HepG2 (cell line): ENCODE measurements around the gene CUEDC2. TPM values are rescaled to one million over a fixed set of nuclear protein-coding genes. Genes with fewer than 3 reads are reported as not detected.
A peak's percentile ranks its signal among the peaks of the same experiment; 100 is the strongest.

Experiments used
- ATAC-seq: fragments of 200-7000 bp; cut with Tn5 transposase; 3 replicates; pipeline ENCODE4 v1.9.1; 2020; ENCODE audit warnings: mild to moderate bottlenecking, moderate library complexity
- BruUV-seq: library from RNA; stranded (reverse); fragments of 400-500 nt; replicated peaks from 2 replicates; lab custom pipeline; 2021; lab: Mats Ljungman, UMichigan
- CTCF ChIA-PET: fragments of 300-600 bp; formaldehyde crosslinking; extraction: SDS; loops from one replicate; lab custom pipeline; 2021; ENCODE audit warnings: low total read pairs, inconsistent platforms, low intra/inter-chr PET ratio; lab: Yijun Ruan, JAX
- POLR2A ChIA-PET: fragments of 350-600 bp; sonication (Branson Sonifier 250); formaldehyde crosslinking; loops from one replicate; lab custom pipeline; 2020; ENCODE audit warnings: antibody characterized with exemption, inconsistent platforms; lab: Yijun Ruan, JAX
- DNase-seq: peaks from one replicate; pipeline ENCODE4 v3.0.0-alpha.2; 2015; ENCODE audit warnings: low spot score
- FAIRE-seq: peaks from 3 replicates; lab custom pipeline; 2011; peaks lifted over from hg19 to GRCh38; lab: Jason Lieb, UNC
- H2AFZ ChIP-seq: one replicate; pipeline ENCODE4 v1.6.1; 2011; ENCODE audit warnings: low read length, inconsistent platforms
- H3K27ac ChIP-seq: fragments of 300-600 bp; 3 replicates; pipeline ENCODE4 v1.8.0; 2011; ENCODE audit warnings: mixed run types, mild to moderate bottlenecking, mixed read lengths, low read length, inconsistent platforms; ENCODE audit not compliant: insufficient read depth; ENCODE audit errors: extremely low read length
- H3K27me3 ChIP-seq, 2 experiments: fragments of 200-600 bp in 1 of 2; 2 replicates in 1 of 2; 3 replicates in 1 of 2; pipeline versions ENCODE4 v1.6.0 to v1.8.0; 2011; ENCODE audit warnings: low read length in 2 of 2, mild to moderate bottlenecking in 2 of 2, moderate library complexity in 2 of 2, inconsistent platforms in 1 of 2; ENCODE audit not compliant: insufficient read depth in 2 of 2, control insufficient read depth in 1 of 2
- H3K36me3 ChIP-seq, 2 experiments: fragments of 200-600 bp in 1 of 2; replicated peaks in 1 of 2; 2 replicates in 1 of 2; 3 replicates in 1 of 2; pipeline versions ENCODE4 v1.5.1 to v1.8.0; 2011; ENCODE audit warnings: low read length in 2 of 2, inconsistent platforms in 1 of 2; ENCODE audit not compliant: insufficient read depth in 2 of 2, control insufficient read depth in 1 of 2
- H3K4me1 ChIP-seq: 2 replicates; pipeline ENCODE4 v1.5.1; 2012; ENCODE audit warnings: low read length, inconsistent platforms; ENCODE audit not compliant: insufficient read depth
- H3K4me2 ChIP-seq: 2 replicates; pipeline ENCODE4 v1.6.0; 2011; ENCODE audit warnings: low read depth, low read length, inconsistent platforms
- H3K4me3 ChIP-seq, 3 experiments: fragments of 200-600 bp in 1 of 3; sonication (generic), shearing (Covaris generic) in 1 of 3; replicated peaks in 1 of 3; 2 replicates each; pipeline ENCODE4 v1.5.1; 2011 to 2016; ENCODE audit warnings: low read length in 3 of 3, inconsistent platforms in 2 of 3, low read depth in 2 of 3, mild to moderate bottlenecking in 2 of 3, control low read depth in 1 of 3, mixed read lengths in 1 of 3; ENCODE audit not compliant: insufficient read depth in 1 of 3
- H3K79me2 ChIP-seq: one replicate; pipeline ENCODE4 v1.6.1; 2011; ENCODE audit warnings: low read length, inconsistent platforms; ENCODE audit not compliant: insufficient read depth
- H3K9ac ChIP-seq: 2 replicates; pipeline ENCODE4 v1.6.0; 2011; ENCODE audit warnings: mild to moderate bottlenecking, low read depth, low read length, inconsistent platforms; ENCODE audit not compliant: insufficient read depth
- H3K9me3 ChIP-seq: 2 replicates; pipeline ENCODE4 v1.5.1; 2012; ENCODE audit warnings: mild to moderate bottlenecking, low read length
- H4K20me1 ChIP-seq: 2 replicates; pipeline ENCODE4 v1.6.0; 2011; ENCODE audit warnings: inconsistent platforms, mild to moderate bottlenecking, low read length, moderate library complexity; ENCODE audit not compliant: insufficient read depth
- ATF7 ChIP-seq, 2 experiments: fragments of 450-650 bp in 1 of 2; sonication (generic) in 1 of 2; formaldehyde crosslinking in 1 of 2; IDR thresholded peaks; 2 replicates each; pipeline versions ENCODE4 v1.4.0 to v1.6.1; 2016 to 2020; ENCODE audit warnings: antibody characterized with exemption in 1 of 2, mild to moderate bottlenecking in 1 of 2, missing genetic modification reagents in 1 of 2
- CHD2 ChIP-seq: IDR thresholded peaks from 2 replicates; pipeline ENCODE4 v1.6.1; 2011; ENCODE audit warnings: low read depth, low read length, improper control_type of control experiment
- ELF3 ChIP-seq: IDR thresholded peaks from 2 replicates; pipeline ENCODE4 v1.6.1; 2016; ENCODE audit warnings: missing genetic modification reagents, missing compliant biosample characterization
- FOXO1 ChIP-seq: sonication (generic); formaldehyde crosslinking; IDR thresholded peaks from 2 replicates; pipeline ENCODE4 v1.4.0; 2020; ENCODE audit warnings: missing genetic modification reagents
- HNF4G ChIP-seq, 2 experiments: sonication (generic) in 1 of 2; formaldehyde crosslinking in 1 of 2; IDR thresholded peaks; 2 replicates each; pipeline versions ENCODE4 v1.4.0 to v1.6.1; 2011 to 2020; ENCODE audit warnings: borderline replicate concordance in 2 of 2, low read depth in 2 of 2, mild to moderate bottlenecking in 2 of 2, low read length in 1 of 2, missing genetic modification reagents in 1 of 2, moderate library complexity in 1 of 2
- JUND ChIP-seq: sonication (generic); formaldehyde crosslinking; IDR thresholded peaks from 2 replicates; pipeline ENCODE4 v1.8.0; 2022; ENCODE audit warnings: mild to moderate bottlenecking, missing genetic modification reagents
- PBX3 ChIP-seq: sonication (generic); formaldehyde crosslinking; IDR thresholded peaks from 2 replicates; pipeline ENCODE4 v1.8.1; 2023; ENCODE audit warnings: missing genetic modification reagents, inconsistent platforms, borderline replicate concordance
- REPIN1 ChIP-seq: sonication (generic); formaldehyde crosslinking; IDR thresholded peaks from 2 replicates; pipeline ENCODE4 v1.8.0; 2022; ENCODE audit warnings: missing genetic modification reagents, low read depth, mild to moderate bottlenecking, borderline replicate concordance
- RXRA ChIP-seq: sonication (generic); formaldehyde crosslinking; IDR thresholded peaks from 2 replicates; pipeline ENCODE4 v1.5.1; 2020; ENCODE audit warnings: missing genetic modification reagents
- SIN3A ChIP-seq: IDR thresholded peaks from 2 replicates; pipeline ENCODE4 v1.6.1; 2011; ENCODE audit warnings: low read depth, mild to moderate bottlenecking, control low read depth, low read length, borderline replicate concordance
- SP1 ChIP-seq, 2 experiments: fragments of 450-650 bp in 1 of 2; sonication (generic) in 1 of 2; formaldehyde crosslinking in 1 of 2; IDR thresholded peaks; 2 replicates each; pipeline versions ENCODE4 v1.4.0 to v1.6.1; 2016 to 2020; ENCODE audit warnings: missing genetic modification reagents in 1 of 2
- SP5 ChIP-seq: IDR thresholded peaks from 2 replicates; pipeline ENCODE4 v1.6.1; 2016; ENCODE audit warnings: low read depth, borderline replicate concordance
- TBL1XR1 ChIP-seq: fragments of 150-350 bp; IDR thresholded peaks from 2 replicates; pipeline ENCODE4 v1.6.1; 2014; ENCODE audit warnings: borderline replicate concordance, low read length; ENCODE audit not compliant: partially characterized antibody
- TCF7 ChIP-seq: sonication (generic); IDR thresholded peaks from 2 replicates; pipeline ENCODE4 v1.6.1; 2016; ENCODE audit warnings: antibody characterized with exemption, low read depth
- ZBTB21 ChIP-seq: sonication (generic); formaldehyde crosslinking; IDR thresholded peaks from 2 replicates; pipeline ENCODE4 v1.4.0; 2020; ENCODE audit warnings: missing genetic modification reagents
- ZEB1 ChIP-seq: IDR thresholded peaks from 2 replicates; pipeline ENCODE4 v1.6.1; 2012; ENCODE audit warnings: mild to moderate bottlenecking, low read depth, inconsistent platforms; ENCODE audit not compliant: insufficient replicate concordance
- ZMYM3 ChIP-seq: sonication (generic); formaldehyde crosslinking; IDR thresholded peaks from 2 replicates; pipeline ENCODE4 v1.5.1; 2020; ENCODE audit warnings: mild to moderate bottlenecking, missing genetic modification reagents
- ZNF136 ChIP-seq: sonication (generic); formaldehyde crosslinking; IDR thresholded peaks from 2 replicates; pipeline ENCODE4 v1.8.1; 2022; ENCODE audit warnings: low read depth, mild to moderate bottlenecking, moderate library complexity, missing genetic modification reagents
- ZNF160 ChIP-seq: sonication (generic); formaldehyde crosslinking; IDR thresholded peaks from 2 replicates; pipeline ENCODE4 v1.8.0; 2022; ENCODE audit warnings: mild to moderate bottlenecking, inconsistent platforms, missing genetic modification reagents
- ZNF263 ChIP-seq: sonication (generic); formaldehyde crosslinking; IDR thresholded peaks from 2 replicates; pipeline ENCODE4 v1.4.0; 2020; ENCODE audit warnings: missing genetic modification reagents
- ZNF766 ChIP-seq: sonication (generic); formaldehyde crosslinking; IDR thresholded peaks from 2 replicates; pipeline ENCODE4 v1.5.0; 2020; ENCODE audit warnings: missing genetic modification reagents, borderline replicate concordance
- ZSCAN12 ChIP-seq: sonication (generic); formaldehyde crosslinking; IDR thresholded peaks from 2 replicates; pipeline ENCODE4 v1.9.0; 2021; ENCODE audit warnings: mild to moderate bottlenecking, missing genetic modification reagents
- WGBS: methylation state at CpG from one replicate; pipeline ENCODE4 v1.1.6; 2017; ENCODE audit warnings: low lambda C conversion rate; 5-methylcytosine and 5-hydroxymethylcytosine counted together
- in situ Hi-C: cut with HindIII; loops from 2 replicates; pipeline ENCODE4 v1.10.0; 2017; ENCODE audit warnings: low pct_unique_long_range_greater_than_20kb; ENCODE audit not compliant: extremely low pct_ligation_motif_present
- intact Hi-C: fragments of 100-400 bp; cut with micrococcal nuclease; formaldehyde crosslinking; loops from one replicate; pipeline ENCODE4 v1.10.0; 2022; ENCODE audit not compliant: unreplicated experiment
- polyA plus RNA-seq, 8 experiments: library from polyadenylated mRNA; depleted of rRNA in 3 of 8; stranded (reverse) in 7 of 8; unstranded in 1 of 8; fragments of >200 nt; fragmentation: Illumina TruSeq in 4 of 8; extraction: Trizol in 4 of 8; gene quantifications; 2 replicates each; pipeline versions ENCODE4 v1.2.1 to v1.2.3, GENCODE V29; 2011 to 2016; ENCODE audit warnings: low read depth in 4 of 8, missing spikeins in 1 of 8, mixed read lengths in 1 of 8; ENCODE audit not compliant: insufficient read depth in 1 of 8
- total RNA-seq, 5 experiments: library from RNA; depleted of rRNA; stranded (reverse); fragments of >200 nt; fragmentation: Illumina TruSeq; extraction: Trizol; gene quantifications; 2 replicates each; pipeline ENCODE4 v1.2.3, GENCODE V29; 2016; ENCODE audit warnings: low read depth in 1 of 5

CUEDC2 gene
- total and polyA plus RNA-seq, 2 of the 13 experiments (the other 11 are each of a cell fraction or from before 2014, with no cell fraction given): 13.1 to 18.4 TPM

GRCh38 chr10:102435133-102435497 is 2.7 kb upstream of the CUEDC2 start (continued):
- TF ChIP-seq ZSCAN12 (CRISPR knock-in tag): no peak
- no peak for TF ChIP-seq ATF7 (IDR thresholded peaks at IDR 0.05)
- TF ChIP-seq ATF7 (CRISPR knock-in tag; IDR thresholded peaks at IDR 0.05): no peak
- no peak; the same call in 1 of the 2 replicates for TF ChIP-seq REPIN1 (CRISPR knock-in tag)
- no peak for TF ChIP-seq ZNF160 (CRISPR knock-in tag)
- peak; percentile 14; the same call in 1 of the 2 replicates for TF ChIP-seq ZMYM3 (CRISPR knock-in tag)
- no peak for TF ChIP-seq PBX3 (CRISPR knock-in tag)
- no peak for TF ChIP-seq ZNF136
- TF ChIP-seq ZEB1: peak; percentile 17
- TF ChIP-seq ELF3 (CRISPR knock-in tag): no peak
- no peak for TF ChIP-seq CHD2
- no peak for TF ChIP-seq ZNF766
- TF ChIP-seq, all 625 proteins: peak for 5

GRCh38 chr10:102434394-102435132 is 2.2 kb upstream of the CUEDC2 start:
- Histone ChIP-seq H3K9ac (peak overlapping the region; percentile 68), H3K4me2 (peak overlapping the region; percentile 97), H3K79me2 (peaks cover 5% of the 10 kb centered on the region), H3K27me3 (no peaks in the 10 kb centered on the region; a peak in 1 of 5 replicates), H3K36me3 (no peaks in the 10 kb centered on the region), H2AFZ (no peak overlapping the region), H3K27ac (peak overlapping the region; percentile 72), H3K4me1 (peaks cover 35% of the 10 kb centered on the region), H4K20me1 (no peaks in the 10 kb centered on the region), H3K9me3 (no peaks in the 10 kb centered on the region), H3K4me3 (peak overlapping the region; percentile 44 to 76 (median 75))
- intact Hi-C loops (no loop called here), in situ Hi-C loops (no loop called here)
- FAIRE-seq (peak; percentile 71), DNase-seq (peak; percentile 72), ATAC-seq (peak; percentile 69)
- 0% methylated on average over 5 of the region's 9 CpGs for WGBS
- no TSS peak for BruUV-seq
- CTCF ChIA-PET: no interaction called here
- POLR2A ChIA-PET: interaction anchor here (0.6 to 6.8 kb wide), 7 partner anchors 13 to 283 kb away, joined by 3 to 135 read pairs (median 3); partner anchors contain the start of genes C10orf95, FBXL15, NOLC1 and PSD
- 0 out of 2 replicates have a peak, but pooled peaks have one; percentile 40 for TF ChIP-seq ZNF263 (CRISPR knock-in tag)
- TF ChIP-seq JUND (CRISPR knock-in tag): peak; percentile 83; the same call in 1 of the 2 replicates
- TF ChIP-seq TCF7: peak; percentile 45; the same call in 1 of the 2 replicates
- peak; percentile 13 for TF ChIP-seq TBL1XR1
- peak; percentile 74 for TF ChIP-seq SP5 (CRISPR knock-in tag)
- no peak for TF ChIP-seq ZBTB21 (CRISPR knock-in tag)
- TF ChIP-seq FOXO1 (CRISPR knock-in tag): no peak
- TF ChIP-seq HNF4G (IDR thresholded peaks at IDR 0.05; ENCODE audit: borderline replicate concordance, low read depth, low read length): peak; percentile 94
- TF ChIP-seq HNF4G (CRISPR knock-in tag; IDR thresholded peaks at IDR 0.05; ENCODE audit: borderline replicate concordance, low read depth): peak; percentile 48; the same call in 1 of the 2 replicates
- TF ChIP-seq RXRA (CRISPR knock-in tag): peak; percentile 65
- peak; percentile 63; the same call in 1 of the 2 replicates for TF ChIP-seq SIN3A
- no peak for TF ChIP-seq SP1 (IDR thresholded peaks at IDR 0.05)
- TF ChIP-seq SP1 (CRISPR knock-in tag; IDR thresholded peaks at IDR 0.05): peak; percentile 61
- no peak for TF ChIP-seq ZNF136
